Loucy (cell line): ENCODE data around the gene PKNOX2.

Source experiments
- H2AFZ ChIP-seq: fragments of 200-600 bp; sonication (generic); 2 replicates; pipeline ENCODE4 v1.6.0; 2016; ENCODE audit warnings: antibody characterized with exemption, mild to moderate bottlenecking, low read length, moderate library complexity
- H3F3A ChIP-seq: fragments of 200-600 bp; 2 replicates; pipeline ENCODE4 v1.6.0; 2016; ENCODE audit warnings: antibody characterized with exemption, low read depth, mild to moderate bottlenecking
- H3K27me3 ChIP-seq: fragments of 200-600 bp; sonication (generic); 2 replicates; pipeline ENCODE4 v1.6.1; 2014; ENCODE audit warnings: low read length, mild to moderate bottlenecking; ENCODE audit not compliant: insufficient read depth, poor library complexity, severe bottlenecking
- H3K36me3 ChIP-seq: fragments of 200-600 bp; sonication (generic); 2 replicates; pipeline ENCODE4 v1.6.1; 2016; ENCODE audit warnings: low read length; ENCODE audit not compliant: insufficient read depth
- H3K4me1 ChIP-seq: fragments of 200-600 bp; sonication (generic); 2 replicates; pipeline ENCODE4 v1.5.1; 2014; ENCODE audit warnings: low read length, mild to moderate bottlenecking; ENCODE audit not compliant: insufficient read depth, poor library complexity, severe bottlenecking
- H3K4me2 ChIP-seq: fragments of 200-600 bp; sonication (generic); 2 replicates; pipeline ENCODE4 v1.6.0; 2014; ENCODE audit warnings: antibody characterized with exemption, low read length, low read depth, mild to moderate bottlenecking; ENCODE audit not compliant: poor library complexity, severe bottlenecking
- H3K4me3 ChIP-seq: fragments of 200-600 bp; sonication (generic); 2 replicates; pipeline ENCODE4 v1.5.1; 2014; ENCODE audit warnings: low read length, mild to moderate bottlenecking, mixed read lengths; ENCODE audit not compliant: poor library complexity, severe bottlenecking
- H3K79me2 ChIP-seq: fragments of 200-600 bp; sonication (generic); 2 replicates; pipeline ENCODE4 v1.6.1; 2014; ENCODE audit warnings: low read length; ENCODE audit not compliant: insufficient read depth
- H3K9ac ChIP-seq: fragments of 200-600 bp; sonication (generic); 2 replicates; pipeline ENCODE4 v1.6.0; 2014; ENCODE audit warnings: mild to moderate bottlenecking, low read depth, low read length, moderate library complexity; ENCODE audit not compliant: poor library complexity, severe bottlenecking
- H3K9me2 ChIP-seq: fragments of 200-600 bp; sonication (generic); replicated peaks from 2 replicates; pipeline ENCODE4 v1.6.1; 2016; ENCODE audit warnings: low read depth, low read length, mixed read lengths
- H3K9me3 ChIP-seq: fragments of 200-600 bp; sonication (generic); 2 replicates; pipeline ENCODE4 v1.6.1; 2014; ENCODE audit warnings: mild to moderate bottlenecking, antibody characterized with exemption, low read length, low read depth; ENCODE audit not compliant: insufficient read depth
- H4K20me1 ChIP-seq: fragments of 200-600 bp; sonication (generic); 2 replicates; pipeline ENCODE4 v1.6.0; 2014; ENCODE audit warnings: antibody characterized with exemption, low read length, mild to moderate bottlenecking; ENCODE audit not compliant: insufficient read depth, poor library complexity, severe bottlenecking
- CTCF ChIP-seq: fragments of 200-600 bp; sonication (generic); conservative IDR thresholded peaks from 2 replicates; pipeline ENCODE4 v1.5.1; 2014; ENCODE audit warnings: mild to moderate bottlenecking, antibody characterized with exemption, low read length
- EZH2phosphoT487 ChIP-seq: fragments of 200-600 bp; IDR thresholded peaks from 2 replicates; pipeline ENCODE4 v1.6.1; 2018; ENCODE audit warnings: antibody characterized with exemption, mild to moderate bottlenecking, moderate library complexity, borderline replicate concordance

Gene PKNOX2

GRCh38 chr11:125264100-125265022 lies 99.8 kb downstream of the PKNOX2 start:
- Histone ChIP-seq H3K4me2 (no peak overlapping the region), H3F3A (no peaks in the 10 kb centered on the region), H3K9me2 (no peaks in the 10 kb centered on the region), H3K36me3 (no peaks in the 10 kb centered on the region), H4K20me1 (no peaks in the 10 kb centered on the region), H3K9ac (no peak overlapping the region), H3K9me3 (no peaks in the 10 kb centered on the region), H2AFZ (no peak overlapping the region), H3K4me1 (no peaks in the 10 kb centered on the region), H3K4me3 (no peak overlapping the region), H3K27me3 (no peaks in the 10 kb centered on the region), H3K79me2 (no peaks in the 10 kb centered on the region)
- TF ChIP-seq CTCF (no peak), EZH2phosphoT487 (no peak)

- Histone ChIP-seq H3K36me3 (no peaks in the 10 kb centered on the region), H3K27me3 (no peaks in the 10 kb centered on the region), H2AFZ (no peak overlapping the region), H3K9ac (no peak overlapping the region), H3F3A (no peaks in the 10 kb centered on the region), H3K9me3 (no peaks in the 10 kb centered on the region), H3K4me1 (no peaks in the 10 kb centered on the region), H3K4me2 (no peak overlapping the region), H3K9me2 (no peaks in the 10 kb centered on the region), H4K20me1 (no peaks in the 10 kb centered on the region), H3K4me3 (no peak overlapping the region), H3K79me2 (no peaks in the 10 kb centered on the region)
- TF ChIP-seq CTCF (no peak), EZH2phosphoT487 (no peak)
Measured at GRCh38 chr11:125267548-125267947, 103.0 kb downstream of the PKNOX2 start.

- Histone ChIP-seq H2AFZ (no peak overlapping the region), H3K4me1 (no peaks in the 10 kb centered on the region), H3F3A (no peaks in the 10 kb centered on the region), H3K79me2 (no peaks in the 10 kb centered on the region), H3K4me3 (no peak overlapping the region), H3K36me3 (no peaks in the 10 kb centered on the region), H3K4me2 (no peak overlapping the region), H3K27me3 (no peaks in the 10 kb centered on the region), H4K20me1 (no peaks in the 10 kb centered on the region), H3K9me2 (no peaks in the 10 kb centered on the region), H3K9ac (no peak overlapping the region), H3K9me3 (no peaks in the 10 kb centered on the region)
- no peak for TF ChIP-seq CTCF
- no peak for TF ChIP-seq EZH2phosphoT487
Measured at GRCh38 chr11:125268611-125269010, 104.1 kb downstream of the PKNOX2 start.
